H1 (cell line): ENCODE measurements around the gene SYMPK. TPM values are rescaled to one million over a fixed set of nuclear protein-coding genes. Genes with fewer than 3 reads are reported as not detected.

Experiments used
- CTCF ChIA-PET: fragments of 300-600 bp; sonication (Branson Sonifier 250); formaldehyde crosslinking; loops from one replicate; lab custom pipeline; 2021; ENCODE audit not compliant: partially characterized antibody; lab: Charles Lee
- POLR2A ChIA-PET: fragments of 300-600 bp; sonication (Branson Sonifier 250); formaldehyde crosslinking; loops from one replicate; lab custom pipeline; 2021; ENCODE audit warnings: inconsistent platforms; ENCODE audit not compliant: partially characterized antibody; lab: Charles Lee
- DNase-seq, 2 experiments: peaks; one replicate each; pipeline versions ENCODE4 v3.0.0 to v3.0.0-alpha.2; 2010 to 2022; ENCODE audit warnings: low spot score in 2 of 2, low read depth in 1 of 2, mixed read lengths in 1 of 2
- FAIRE-seq: peaks from 2 replicates; lab custom pipeline; 2011; peaks lifted over from hg19 to GRCh38; lab: Jason Lieb, UNC
- H2AFZ ChIP-seq: 2 replicates; pipeline ENCODE4 v1.8.1; 2012; ENCODE audit warnings: low read length, inconsistent platforms
- H2AK5ac ChIP-seq: 2 replicates; pipeline ENCODE4 v1.6.1; 2013; ENCODE audit warnings: low read depth, low read length
- H2BK120ac ChIP-seq: replicated peaks from 2 replicates; pipeline ENCODE3; 2013; ENCODE audit warnings: low read depth, low read length, inconsistent platforms
- H2BK12ac ChIP-seq: 2 replicates; pipeline ENCODE4 v1.6.1; 2013; ENCODE audit warnings: low read depth, low read length
- H2BK15ac ChIP-seq: 2 replicates; pipeline ENCODE4 v1.6.1; 2013; ENCODE audit warnings: low read length
- H2BK20ac ChIP-seq: 2 replicates; pipeline ENCODE4 v1.6.1; 2013; ENCODE audit warnings: low read length
- H2BK5ac ChIP-seq: 2 replicates; pipeline ENCODE4 v1.6.1; 2013; ENCODE audit warnings: low read depth, low read length
- H3K14ac ChIP-seq: 2 replicates; pipeline ENCODE4 v1.6.1; 2013; ENCODE audit warnings: inconsistent platforms; ENCODE audit not compliant: insufficient read length
- H3K18ac ChIP-seq: 2 replicates; pipeline ENCODE4 v1.6.1; 2013; ENCODE audit warnings: low read length; ENCODE audit errors: extremely low read depth
- H3K23ac ChIP-seq: 2 replicates; pipeline ENCODE4 v1.6.1; 2013; ENCODE audit warnings: inconsistent platforms; ENCODE audit not compliant: insufficient read length
- H3K23me2 ChIP-seq: 2 replicates; pipeline ENCODE4 v1.6.1; 2013; ENCODE audit warnings: low read depth, low read length
- H3K27ac ChIP-seq: 2 replicates; pipeline ENCODE4 v1.6.1; 2011; ENCODE audit warnings: low read depth, low read length, inconsistent platforms
- H3K27me3 ChIP-seq, 4 experiments: replicated peaks in 1 of 4; 1 replicate in 1 of 4; 2 replicates in 3 of 4; pipeline versions ENCODE4 v1.6.1 to v1.8.1; 2011 to 2013; ENCODE audit warnings: low read length in 3 of 4, mild to moderate bottlenecking in 3 of 4, inconsistent platforms in 2 of 4, mixed read lengths in 2 of 4, moderate library complexity in 1 of 4; ENCODE audit not compliant: control insufficient read depth in 3 of 4, insufficient read depth in 3 of 4; ENCODE audit errors: extremely low read depth in 1 of 4
- H3K36me3 ChIP-seq, 4 experiments: 2 replicates each; pipeline versions ENCODE4 v1.6.1 to v1.8.1; 2011 to 2013; ENCODE audit warnings: mild to moderate bottlenecking in 4 of 4, low read length in 3 of 4, moderate library complexity in 2 of 4, control low read depth in 1 of 4, inconsistent platforms in 1 of 4; ENCODE audit not compliant: insufficient read depth in 4 of 4, control insufficient read depth in 2 of 4
- H3K4ac ChIP-seq: replicated peaks from 2 replicates; pipeline ENCODE3; 2013; ENCODE audit warnings: low read length, low read depth, mixed read lengths, inconsistent platforms; ENCODE audit not compliant: insufficient read length
- H3K4me1 ChIP-seq, 4 experiments: replicated peaks in 1 of 4; 1 replicate in 1 of 4; 2 replicates in 3 of 4; pipeline versions ENCODE4 v1.6.1 to v1.8.1; 2011 to 2013; ENCODE audit warnings: low read length in 3 of 4, inconsistent platforms in 2 of 4, mixed read lengths in 1 of 4; ENCODE audit not compliant: insufficient read depth in 4 of 4, control insufficient read depth in 3 of 4
- H3K4me2 ChIP-seq, 2 experiments: 2 replicates each; pipeline versions ENCODE4 v1.6.1 to v1.8.1; 2011 to 2013; ENCODE audit warnings: low read depth in 2 of 2, low read length in 2 of 2, control low read depth in 1 of 2, inconsistent platforms in 1 of 2, mild to moderate bottlenecking in 1 of 2; ENCODE audit not compliant: insufficient read depth in 1 of 2
- H3K4me3 ChIP-seq, 4 experiments: fragments of 200-600, 300-600 bp in 1 of 4; sonication (generic), shearing (Covaris generic), sonication (Bioruptor Twin) in 1 of 4; 2 replicates each; pipeline versions ENCODE4 v1.5.1 to v1.8.1; 2011 to 2016; ENCODE audit warnings: low read length in 4 of 4, low read depth in 3 of 4, control low read depth in 2 of 4, inconsistent platforms in 2 of 4, mild to moderate bottlenecking in 2 of 4, mixed read lengths in 1 of 4, moderate library complexity in 1 of 4; ENCODE audit not compliant: insufficient read depth in 2 of 4; ENCODE audit errors: extremely low read depth in 1 of 4
- H3K56ac ChIP-seq: replicated peaks from 2 replicates; pipeline ENCODE3; 2013; ENCODE audit warnings: low read depth, mild to moderate bottlenecking, mixed read lengths, low read length, inconsistent platforms; ENCODE audit not compliant: insufficient read length
- H3K79me1 ChIP-seq: 2 replicates; pipeline ENCODE4 v1.6.1; 2013; ENCODE audit warnings: low read depth, low read length, control low read depth
- H3K79me2 ChIP-seq, 2 experiments: 2 replicates each; pipeline versions ENCODE4 v1.6.1 to v1.8.1; 2012 to 2013; ENCODE audit warnings: low read length in 2 of 2, mild to moderate bottlenecking in 2 of 2, inconsistent platforms in 1 of 2; ENCODE audit not compliant: insufficient read depth in 2 of 2, control insufficient read depth in 1 of 2
- H3K9ac ChIP-seq, 4 experiments: replicated peaks in 1 of 4; 1 replicate in 1 of 4; 2 replicates in 3 of 4; pipeline versions ENCODE4 v1.6.1 to v1.8.1; 2011 to 2013; ENCODE audit warnings: low read depth in 3 of 4, low read length in 3 of 4, control low read depth in 2 of 4, mild to moderate bottlenecking in 2 of 4, moderate library complexity in 2 of 4, inconsistent platforms in 1 of 4; ENCODE audit errors: extremely low read depth in 1 of 4
- H3K9me3 ChIP-seq, 2 experiments: 2 replicates each; pipeline versions ENCODE4 v1.6.1 to v1.8.1; 2012 to 2013; ENCODE audit warnings: mild to moderate bottlenecking in 2 of 2, moderate library complexity in 2 of 2, control low read depth in 1 of 2, inconsistent platforms in 1 of 2, low read depth in 1 of 2, low read length in 1 of 2, mixed read lengths in 1 of 2; ENCODE audit not compliant: insufficient read depth in 2 of 2
- H4K20me1 ChIP-seq, 2 experiments: replicated peaks in 1 of 2; 2 replicates each; pipeline versions ENCODE3 to v1.8.1; 2011 to 2013; ENCODE audit warnings: inconsistent platforms in 2 of 2, low read length in 2 of 2, mild to moderate bottlenecking in 1 of 2; ENCODE audit not compliant: insufficient read depth in 2 of 2, control insufficient read depth in 1 of 2
- H4K5ac ChIP-seq: 2 replicates; pipeline ENCODE4 v1.6.1; 2013; ENCODE audit warnings: low read length, low read depth, mixed read lengths, inconsistent platforms; ENCODE audit not compliant: insufficient read length
- H4K8ac ChIP-seq: 2 replicates; pipeline ENCODE4 v1.8.0; 2013; ENCODE audit warnings: mild to moderate bottlenecking, moderate library complexity, low read length, inconsistent platforms; ENCODE audit not compliant: insufficient read depth; ENCODE audit errors: extremely low read depth
- H4K91ac ChIP-seq: replicated peaks from 2 replicates; pipeline ENCODE3; 2013; ENCODE audit warnings: low read length, mixed read lengths, inconsistent platforms; ENCODE audit not compliant: insufficient read length
- CTBP2 ChIP-seq: IDR thresholded peaks from 2 replicates; pipeline ENCODE4 v1.7.0; 2011; ENCODE audit warnings: borderline replicate concordance, mild to moderate bottlenecking, moderate library complexity, mixed read lengths, low read length; ENCODE audit not compliant: insufficient read depth, insufficient read length
- TBP ChIP-seq: IDR thresholded peaks from 2 replicates; pipeline ENCODE4 v1.6.1; 2011; ENCODE audit warnings: low read depth, low read length, improper control_type of control experiment
- USF2 ChIP-seq: IDR thresholded peaks from 2 replicates; pipeline ENCODE4 v1.6.1; 2011; ENCODE audit warnings: low read length, improper control_type of control experiment
- WGBS, 2 experiments: shearing (Covaris generic) in 1 of 2; methylation state at CpG; one replicate each; pipeline versions ENCODE4 v1.1.6 to v1.1.7; 2013 to 2015; ENCODE audit warnings: low lambda C conversion rate in 2 of 2, mixed read lengths in 2 of 2, inconsistent platforms in 1 of 2, low coverage in 1 of 2, missing lambda C conversion rate in 1 of 2; ENCODE audit not compliant: insufficient replicate concordance in 2 of 2, insufficient coverage in 1 of 2, insufficient read length in 1 of 2; ENCODE audit errors: extremely low coverage in 1 of 2, missing lambda C conversion rate in 1 of 2; 5-methylcytosine and 5-hydroxymethylcytosine counted together
- polyA plus RNA-seq, 7 experiments: library from polyadenylated mRNA; depleted of rRNA in 3 of 7; stranded (reverse) in 5 of 7; unstranded in 2 of 7; fragments of >200 nt in 5 of 7; fragments of 200-250 nt in 2 of 7; gene quantifications; 1 replicate in 5 of 7; 2 replicates in 1 of 7; 4 replicates in 1 of 7; pipeline versions ENCODE4 v1.2.1 to v1.2.3, GENCODE V29; 2011 to 2013; ENCODE audit warnings: missing spikeins in 2 of 7, mixed read lengths in 2 of 7
- total RNA-seq: library from RNA; stranded (reverse); fragmentation: NEBNext Ultra II Directional; extraction: Animal tissue kit (Norgen Biotek cat#: 25700); gene quantifications from 2 replicates; pipeline ENCODE4 v1.2.1, GENCODE V29; 2021

SYMPK gene
- total and polyA plus RNA-seq, 2 of the 8 experiments (the other 6 are each of a cell fraction or from before 2014, with no cell fraction given): 93.6 to 99.5 TPM

GRCh38 chr19:45883586-45883880, 20.6 kb upstream of the SYMPK start:
- CTCF ChIA-PET: interaction anchor here (0.6 to 10.7 kb wide), 8 partner anchors 9 to 195 kb away, joined by 3 to 208 read pairs (median 4); partner anchors contain the start of genes FOXA3 and SYMPK
- H4K91ac ChIP-seq: no peak overlapping the region
- H3K27me3 ChIP-seq: no peaks in the 10 kb centered on the region
- H3K9ac ChIP-seq: no peak overlapping the region
- H3K4me2 ChIP-seq: peak overlapping the region in 1 of 2 experiments; percentile 42; a peak in 1 of 4 replicates
- H3K36me3 ChIP-seq: peaks cover 0 to 7% (median 0%) of the 10 kb centered on the region in 4 experiments; a peak in 1 of 8 replicates
- H3K9me3 ChIP-seq: no peaks in the 10 kb centered on the region
- H3K79me1 ChIP-seq: 0 out of 2 replicates have a peak, but pooled peaks cover 2% of the 10 kb centered on the region
- H2BK20ac ChIP-seq: no peak overlapping the region
- H3K23ac ChIP-seq: no peak overlapping the region
- DNase-seq (no peak), FAIRE-seq (no peak)
- TF ChIP-seq TBP: no peak
- TF ChIP-seq USF2: no peak
- no peak for TF ChIP-seq CTBP2
- H3K4me3 ChIP-seq: 0 out of 8 replicates have a peak overlapping the region, but pooled peaks of 1 of the 4 experiments have one; percentile 16
- POLR2A ChIA-PET: interaction anchor here (9.8 kb wide), 1 partner anchor 15 kb away, joined by 277 read pairs; the partner anchor contains the start of genes FOXA3 and SYMPK
- no peaks in the 10 kb centered on the region; a peak in 1 of 4 replicates for H3K79me2 ChIP-seq
- WGBS, 2 experiments: no CpG with 5 or more reads among the region's 5 CpGs
- H3K27ac ChIP-seq: no peak overlapping the region
- no peak overlapping the region for H2BK120ac ChIP-seq
- H3K4me1 ChIP-seq: peaks cover 6 to 28% (median 18%) of the 10 kb centered on the region in 4 experiments
- H3K56ac ChIP-seq: no peak overlapping the region
- no peak overlapping the region for H4K8ac ChIP-seq
- no peak overlapping the region for H3K18ac ChIP-seq
- no peak overlapping the region for H2BK12ac ChIP-seq
- no peak overlapping the region for H2BK5ac ChIP-seq
- H3K14ac ChIP-seq: no peak overlapping the region
- H4K20me1 ChIP-seq: peaks cover 3 to 12% of the 10 kb centered on the region in 2 experiments
- no peak overlapping the region for H3K4ac ChIP-seq
- H4K5ac ChIP-seq: no peak overlapping the region
- peaks cover 11% of the 10 kb centered on the region; the same call in 1 of the 2 replicates for H3K23me2 ChIP-seq
- no peak overlapping the region for H2AK5ac ChIP-seq
- H2AFZ ChIP-seq: no peak overlapping the region
- H2BK15ac ChIP-seq: no peak overlapping the region
